Right hindlimb (tissue), 1 donor: Measurements from ENCODE around the gene ZNF785.
"Not testable (repeated sequence)": the region's sequence is repeated elsewhere in the genome, so short reads cannot be mapped to it uniquely, and the experiment has no call there.

ENCODE experiments used
- DNase-seq: peaks from one replicate; pipeline ENCODE4 v3.0.0-alpha.2; 2018

The ZNF785 gene

DNA sequence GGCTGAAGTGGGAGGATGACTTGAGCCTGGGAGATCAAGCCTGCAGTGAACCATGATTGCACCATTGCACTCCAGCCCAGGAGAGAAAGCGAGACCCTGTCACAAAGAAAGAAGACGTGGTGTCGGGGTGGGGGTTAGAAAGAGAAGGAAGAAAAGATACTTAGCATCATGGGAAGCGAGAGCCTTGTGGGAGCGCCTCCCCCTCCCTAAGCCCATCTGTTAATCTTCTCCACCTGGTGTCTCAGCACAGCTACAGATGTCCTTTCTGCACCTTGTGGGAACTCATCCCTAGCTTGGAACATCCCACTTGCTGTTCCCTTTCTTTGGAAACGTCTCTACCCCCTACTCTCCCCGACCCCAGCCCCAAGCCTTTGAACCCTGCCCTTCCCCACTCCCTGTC, 20.0 kb downstream of the ZNF785 start:
- DNase-seq: no peak

GRCh38 chr16:30562021-30562420, 23.5 kb downstream of the ZNF785 start:
- no peak for DNase-seq

DNA sequence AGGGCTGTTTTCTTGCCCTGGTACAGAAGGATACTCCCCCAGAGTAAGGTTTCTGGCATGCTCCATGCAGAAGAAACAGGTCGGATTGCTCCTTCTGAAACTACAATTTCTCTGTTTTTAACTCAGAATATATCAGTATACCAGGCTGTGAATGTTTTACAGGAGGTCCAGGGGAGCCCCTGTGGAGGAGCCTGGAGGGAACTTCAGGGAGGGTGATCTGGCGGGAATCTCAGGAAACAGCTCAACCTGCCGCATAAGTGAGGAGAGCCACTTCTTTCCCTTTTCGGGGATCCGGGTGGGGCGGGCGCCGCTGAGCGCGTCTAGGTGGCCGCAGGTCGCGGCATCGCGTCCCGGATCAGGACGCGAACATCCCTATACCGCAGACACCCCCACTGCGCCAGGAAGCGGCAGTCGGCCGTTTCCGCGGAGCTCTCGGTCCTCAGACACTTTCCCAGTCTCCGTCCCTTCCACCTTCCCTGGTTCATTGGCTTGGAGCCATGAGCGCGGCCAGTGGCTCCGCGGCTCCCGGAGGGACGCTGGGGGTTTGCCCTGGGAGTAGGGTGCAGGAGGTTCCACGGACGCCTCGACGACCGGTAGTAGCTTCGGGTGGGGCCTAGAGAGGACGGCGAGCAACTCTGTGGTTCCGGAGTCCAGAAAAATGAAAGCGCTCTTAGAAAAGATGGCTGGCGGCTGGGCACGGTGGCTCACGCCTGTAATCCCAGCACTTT, 24.2 kb downstream of the ZNF785 start:
- no peak for DNase-seq

- no peak for DNase-seq
These were observed 25.8 kb downstream of the ZNF785 start for GRCh38 chr16:30559690-30560089.

GRCh38 chr16:30558789-30559377, 26.6 kb downstream of the ZNF785 start:
- no peak for DNase-seq

- DNase-seq: peak; percentile 98
These were observed 27.3 kb downstream of the ZNF785 start, which contains the start of gene ZNF764 for GRCh38 chr16:30557957-30558788. Gene ZNF764, minus strand, starts transcription at chr16:30558374. Its CDS starts 192 bp downstream, at chr16:30558182.

- DNase-seq: peak; percentile 42
These were observed 27.9 kb downstream of the ZNF785 start for GRCh38 chr16:30557707-30557956.

DNA sequence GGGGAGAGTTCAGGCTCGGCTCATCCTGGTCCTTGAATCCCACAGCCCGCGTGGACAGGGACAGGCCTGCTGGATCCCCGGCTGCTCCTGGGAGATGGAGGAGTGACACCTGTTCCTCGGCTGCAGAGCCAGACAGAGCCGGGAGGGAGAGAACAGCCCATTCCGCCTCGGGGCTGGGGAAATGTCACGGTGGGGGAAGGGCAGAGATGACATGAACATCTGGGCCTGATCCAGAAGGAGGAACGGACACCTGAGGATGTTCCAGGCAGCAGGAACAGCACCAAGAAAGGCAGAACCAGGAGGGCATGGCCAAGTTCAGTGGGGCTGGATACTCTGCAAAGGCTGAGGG, 29.4 kb downstream of the ZNF785 start:
- DNase-seq: no peak

DNA sequence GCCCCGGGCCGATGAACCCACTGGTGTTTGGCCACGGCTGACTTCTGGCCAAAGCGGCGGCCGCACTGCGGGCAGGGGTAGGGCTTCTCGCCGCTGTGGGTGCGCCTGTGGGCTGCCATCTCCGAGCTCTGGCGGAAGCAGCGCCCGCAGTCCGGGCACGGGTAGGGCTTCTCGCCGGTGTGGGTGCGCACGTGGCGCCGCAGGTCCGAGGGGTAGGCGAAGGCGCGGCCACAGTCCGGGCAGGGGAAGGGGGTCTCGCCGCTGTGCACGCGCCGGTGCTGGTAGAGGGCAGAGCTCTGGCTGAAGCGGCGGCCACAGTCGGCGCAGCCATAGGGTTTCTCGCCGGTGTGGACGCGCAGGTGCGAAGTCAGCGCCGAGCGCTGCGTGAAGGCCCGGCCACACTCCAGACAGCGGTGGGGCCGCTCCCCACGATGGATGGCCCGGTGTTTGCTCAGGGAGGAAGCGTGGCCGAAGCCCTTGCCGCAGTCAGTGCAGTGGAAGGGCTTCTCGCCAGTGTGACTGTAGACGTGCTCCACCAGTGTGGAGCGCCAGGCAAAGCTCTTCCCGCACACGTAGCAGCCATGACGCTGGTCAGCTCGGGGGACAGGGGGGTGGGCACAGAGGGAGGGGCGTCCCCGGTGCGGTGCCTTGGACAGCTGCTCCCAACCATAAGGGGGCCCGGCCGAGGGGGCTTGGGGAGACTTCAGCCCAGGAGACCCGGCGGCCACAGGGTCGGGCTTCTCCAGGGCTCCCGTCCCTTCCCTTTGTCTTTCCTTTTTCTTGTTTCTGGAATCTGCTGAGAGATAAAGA, 30.0 kb downstream of the ZNF785 start:
- no peak for DNase-seq

DNA sequence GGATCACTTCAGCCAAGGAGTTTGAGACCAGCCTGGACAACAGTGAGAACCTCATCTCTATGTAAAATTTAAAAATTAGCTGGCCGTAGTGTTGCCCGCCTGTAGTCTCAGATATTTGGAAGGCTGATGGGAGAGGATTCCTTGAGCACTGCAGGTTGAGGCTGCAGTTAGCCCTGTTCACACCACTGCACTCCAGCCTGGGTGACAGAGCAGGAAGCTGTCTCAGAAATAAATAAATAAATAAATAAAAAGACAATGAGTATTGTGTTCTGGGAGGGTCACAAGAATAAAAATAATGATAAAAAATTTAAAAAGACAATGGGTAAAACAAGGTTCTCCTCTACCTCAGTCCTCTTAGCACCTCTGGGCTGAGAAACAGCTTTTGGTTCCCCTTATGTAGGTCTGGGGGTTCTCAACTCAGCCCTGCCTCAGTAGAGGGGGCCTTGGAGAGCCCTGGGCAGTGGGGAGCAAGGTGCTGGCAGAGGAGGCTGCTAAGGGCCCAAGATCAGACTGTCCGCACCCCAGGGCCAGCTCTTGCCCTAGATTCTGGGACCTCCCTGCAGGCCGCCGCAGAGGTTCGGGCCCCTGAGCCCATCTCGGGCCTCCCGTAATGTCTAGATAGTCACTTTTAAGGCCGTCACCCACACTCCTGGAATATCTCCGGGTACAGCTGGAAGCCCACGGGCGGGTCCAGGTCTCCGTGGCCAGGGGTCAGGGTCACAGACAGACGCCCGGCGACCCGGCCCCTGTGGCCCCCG, 30.8 kb downstream of the ZNF785 start:
- no peak for DNase-seq

DNA sequence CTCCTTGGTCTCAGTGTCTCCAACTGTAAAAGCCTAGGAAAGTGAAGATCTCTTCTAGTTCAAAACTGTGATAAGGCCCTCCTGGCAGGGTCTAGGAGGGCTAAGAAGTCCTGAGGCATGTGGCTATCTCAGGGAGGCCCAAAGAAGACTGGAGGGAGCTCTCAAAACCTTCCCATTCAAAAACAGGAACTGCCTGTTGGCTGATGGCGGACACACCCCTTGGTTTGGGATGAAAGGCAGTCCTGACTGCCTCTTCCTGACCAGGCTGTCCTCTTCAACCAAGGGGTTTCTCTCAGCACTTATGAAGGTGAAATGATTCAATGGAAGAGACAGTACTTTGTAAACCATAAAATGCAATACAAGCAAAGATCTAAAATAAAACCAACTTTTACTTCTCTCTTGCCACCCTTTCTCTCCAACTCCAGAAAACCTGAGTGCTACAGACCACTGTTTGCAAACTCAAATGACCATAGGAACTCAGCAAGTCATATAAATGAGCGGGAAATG, 32.1 kb downstream of the ZNF785 start:
- DNase-seq: no peak

GRCh38 chr16:30552956-30553355, 32.5 kb downstream of the ZNF785 start:
- no peak for DNase-seq

GRCh38 chr16:30551781-30552180, 33.7 kb downstream of the ZNF785 start:
- no peak for DNase-seq

- DNase-seq: no peak
These were observed 36.9 kb downstream of the ZNF785 start for GRCh38 chr16:30548416-30549253.

DNA sequence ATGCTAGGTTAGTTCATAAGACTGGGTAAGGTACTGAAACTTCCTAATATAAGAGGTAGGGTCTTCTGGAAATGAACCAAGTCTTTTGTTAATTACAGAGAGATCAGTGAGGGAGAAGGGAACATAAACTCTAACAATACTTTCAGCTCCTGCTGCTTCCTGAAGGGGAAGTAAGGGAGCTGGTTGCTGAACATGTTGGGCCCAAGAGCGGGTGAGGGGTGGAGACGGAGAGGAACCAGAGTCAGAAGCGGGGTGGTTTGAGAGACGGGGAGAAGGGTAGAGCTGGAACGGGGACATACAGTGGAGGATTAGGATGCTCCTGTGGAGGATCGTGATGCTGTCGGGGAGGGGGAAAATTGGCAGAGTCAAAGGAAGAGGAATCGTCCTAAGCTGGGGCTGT, 39.4 kb downstream of the ZNF785 start:
- no peak for DNase-seq

DNA sequence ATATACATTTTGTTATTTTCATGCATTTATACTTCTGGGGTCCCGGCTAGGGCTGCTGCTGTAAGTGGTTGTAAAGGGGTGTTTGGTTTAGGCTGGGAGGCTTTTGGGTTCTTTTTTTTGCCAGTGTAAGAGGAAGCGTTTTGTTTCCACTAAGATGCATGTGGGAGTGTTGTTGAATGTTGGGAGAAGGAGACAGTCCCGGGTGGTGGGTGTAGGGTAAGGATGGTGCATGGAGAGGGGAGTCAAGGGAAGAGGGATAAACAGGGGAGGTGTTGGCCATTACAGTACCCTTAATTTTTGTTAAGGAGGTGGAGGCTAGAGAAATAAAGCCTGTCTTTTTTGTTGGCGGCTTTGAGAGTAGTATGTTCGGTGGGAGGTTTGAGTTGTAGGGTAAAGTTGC, 42.4 kb downstream of the ZNF785 start:
- no peak for DNase-seq

DNA sequence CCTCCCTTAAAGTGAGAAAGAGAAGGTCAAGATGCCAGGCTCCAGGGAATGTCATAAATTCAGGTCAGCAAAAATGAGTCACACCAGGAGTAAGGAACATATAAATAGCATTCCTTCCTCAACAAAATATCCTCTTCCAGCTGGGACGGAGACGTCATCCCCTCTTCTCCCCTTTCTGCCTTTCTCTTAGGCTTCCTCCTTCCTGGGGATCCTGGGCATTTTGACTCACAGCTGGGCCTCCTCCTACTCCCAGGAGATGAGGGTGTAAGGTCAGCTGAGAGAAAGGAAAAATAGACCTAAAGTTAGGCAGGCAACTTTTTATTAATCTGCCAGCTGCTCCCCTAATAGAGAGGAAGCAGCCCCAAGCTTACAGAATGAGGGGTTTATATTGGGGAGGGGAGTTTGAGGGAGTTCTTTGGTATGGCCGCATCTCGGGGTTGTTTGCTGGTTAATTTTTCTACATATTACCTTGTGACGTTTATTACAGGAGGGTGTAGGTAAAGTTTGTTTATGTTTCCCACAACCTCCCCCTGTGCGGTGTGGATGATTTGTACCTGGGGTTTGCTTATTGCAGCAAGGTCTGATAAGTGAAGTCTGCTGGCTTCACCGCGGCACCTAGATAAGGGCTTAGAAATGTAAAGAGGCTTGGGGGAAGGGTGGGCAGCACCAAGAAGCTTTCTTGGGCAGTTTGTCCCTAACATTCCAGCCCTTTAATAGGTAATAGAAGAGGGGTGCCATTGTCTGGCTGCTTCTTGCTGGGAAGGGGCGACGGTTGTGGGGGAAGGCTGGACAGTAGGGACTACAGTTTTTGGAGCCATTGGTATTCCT, 43.8 kb downstream of the ZNF785 start:
- no peak for DNase-seq

- not testable (repeated sequence) for DNase-seq
These were observed 44.5 kb downstream of the ZNF785 start for GRCh38 chr16:30540916-30541464.

- not testable (repeated sequence) for DNase-seq
These were observed 45.4 kb downstream of the ZNF785 start for GRCh38 chr16:30539986-30540526.
